Heart right ventricle (tissue), 16 donors: ENCODE measurements around the gene TM9SF3. TPM values are rescaled to one million over a fixed set of nuclear protein-coding genes. Genes with fewer than 3 reads are reported as not detected.
A peak's percentile ranks its signal among the peaks of the same experiment; 100 is the strongest.

ENCODE experiments used
- ATAC-seq, 8 donors: fragments of 200-7000 bp; cut with Tn5 transposase; one replicate each; pipeline ENCODE4 v1.9.1; 2020; ENCODE audit warnings: mild to moderate bottlenecking in 8 of 8, moderate library complexity in 8 of 8, moderate number of reproducible peaks in 1 of 8
- DNase-seq, 2 donors: peaks; one replicate each; pipeline ENCODE4 v3.0.0-alpha.2; 2020
- H3K27ac ChIP-seq, 10 donors: fragments of 200-600 bp; sonication (generic) in 2 of 10; one replicate each; pipeline versions ENCODE4 v1.5.0 to v1.8.0; 2020 to 2022; ENCODE audit warnings: mild to moderate bottlenecking in 3 of 10
- H3K27me3 ChIP-seq, 7 donors: fragments of 200-600 bp; one replicate each; pipeline ENCODE4 v1.8.0; 2021 to 2022; ENCODE audit warnings: mild to moderate bottlenecking in 2 of 7
- H3K36me3 ChIP-seq, 9 donors: fragments of 200-600 bp; sonication (generic) in 1 of 9; one replicate each; pipeline versions ENCODE4 v1.5.0 to v1.8.0; 2020 to 2022; ENCODE audit warnings: mild to moderate bottlenecking in 2 of 9
- H3K4me1 ChIP-seq, 9 donors: fragments of 200-600 bp; sonication (generic) in 1 of 9; one replicate each; pipeline versions ENCODE4 v1.5.0 to v1.8.0; 2020 to 2022; ENCODE audit warnings: mild to moderate bottlenecking in 4 of 9
- H3K4me3 ChIP-seq, 10 donors: fragments of 200-600 bp; sonication (generic) in 2 of 10; one replicate each; pipeline versions ENCODE4 v1.5.0 to v1.8.0; 2020 to 2022; ENCODE audit warnings: mild to moderate bottlenecking in 7 of 10, moderate library complexity in 2 of 10
- H3K9me3 ChIP-seq, 11 donors: fragments of 200-600 bp in 10 of 11; sonication (generic) in 2 of 11; one replicate each; pipeline versions ENCODE4 v1.5.0 to v1.8.0; 2013 to 2022; ENCODE audit warnings: mild to moderate bottlenecking in 2 of 11, control low read depth in 1 of 11, moderate library complexity in 1 of 11
- CTCF ChIP-seq, 9 donors: fragments of 200-600 bp; sonication (generic) in 2 of 9; IDR thresholded peaks; one replicate each; pipeline versions ENCODE4 v1.5.0 to v1.8.0; 2021 to 2022; ENCODE audit warnings: antibody characterized with exemption in 9 of 9, mild to moderate bottlenecking in 5 of 9, moderate library complexity in 1 of 9
- WGBS, 2 donors: extraction: QIAGEN DNeasy Blood & Tissue Kit; methylation state at CpG; one replicate each; pipeline ENCODE4 v1.1.7; 2013; ENCODE audit warnings: inconsistent platforms in 1 of 2; 5-methylcytosine and 5-hydroxymethylcytosine counted together
- intact Hi-C, 10 donors: fragments of 100-400 bp; cut with DNase I; formaldehyde crosslinking; loops; one replicate each; pipeline versions ENCODE4 v1.11.1 to v1.14.2; 2022
- polyA plus RNA-seq, 2 donors: library from polyadenylated mRNA; stranded (reverse); fragments of 200-250 nt; gene quantifications; one replicate each; pipeline ENCODE4 v1.2.3, GENCODE V29; 2013
- total RNA-seq, 10 donors: library from RNA; stranded (reverse); fragmentation: NEBNext Ultra II Directional in 3 of 10; extraction: Animal tissue kit (Norgen Biotek cat#: 25700) in 3 of 10; gene quantifications; one replicate each; pipeline versions ENCODE4 v1.2.1 to v1.2.4, GENCODE V29; 2021 to 2023
- donor health status: Arrhythmogenic right ventricular cardiomyopathy.
- donor health status: ischemic (EF 13 %, LVEDD 7.1; RV severe dilation, severe dysfunction).
- donor health status: healthy with polysubstance abuse.
- donor health status: DM: no; HTN: yes; CAD: no.
- donor health status: DM: no; HTN: no; CAD: no.
- donor health status: ischemic (EF 25% LVEDD 6.9; RV normal size, moderate dysfunction).
- donor health status: ischemic (EF 25% LVEDD 5.7; RV mildly dilated, moderate dysfunction).
- donor health status: healthy.
- donor health status: DM: yes; HTN: yes; CAD: no.
- donor health status: Ischemic cardiomyopathy.
- donor health status: ischemic (EF 35%, LVEDD 5.7; RV mildly dilated, moderate dysfunction).
- donor health status: nonischemic (EF 11% LVEDD 7.7; RV severe dilation, severe dysfunction).
- donor health status: DM: yes; HTN: yes; CAD: no.
- donor health status: PGD.
- donor health status: ischemic (EF 29% LVEDD 5.4; RV normal size, mild dysfunction).
- donor health status: nonischemic (EF 23%, LVEDD 6.1; RV moderate dilation, normal function).

The TM9SF3 gene
- total and polyA plus RNA-seq, 12 donors, result 17.5 to 83.9 (median 60.8) TPM

- DNase-seq (peak in 1 of 2 donors; percentile 65), ATAC-seq (peak in 7 of 8 donors; percentile 5 to 54 (median 28))
- peak overlapping the region in 9 of 10 donors; percentile 69 to 98 (median 93) for H3K4me3 ChIP-seq
- H3K36me3 ChIP-seq, result no peaks in the 10 kb centered on the region
- no peaks in the 10 kb centered on the region for H3K9me3 ChIP-seq
- peaks cover 0 to 58% (median 49%) of the 10 kb centered on the region in 9 donors for H3K4me1 ChIP-seq
- H3K27me3 ChIP-seq, result no peaks in the 10 kb centered on the region
- WGBS, 2 donors, result 4 to 5% methylated on average over 25 of the region's 25 CpGs
- peak overlapping the region; percentile 92 to 100 (median 98) for H3K27ac ChIP-seq
- intact Hi-C loops, result loop anchor here in 4 of 10 donors (2.0 to 10.0 kb wide), 4 partner anchors 31 to 247 kb away; partner anchors contain the start of genes LCOR (in 4 of the 4) and TLL2 (in 1 of the 4)
- no peak for TF ChIP-seq CTCF (IDR thresholded peaks at IDR 0.05)
Observed at GRCh38 chr10:96587264-96588059, 650 bp upstream of the TM9SF3 start.

GRCh38 chr10:96585736-96586418, 935 bp downstream of the TM9SF3 start:
- no peaks in the 10 kb centered on the region for H3K36me3 ChIP-seq
- no peaks in the 10 kb centered on the region for H3K27me3 ChIP-seq
- no peak for TF ChIP-seq CTCF (IDR thresholded peaks at IDR 0.05)
- H3K4me3 ChIP-seq, result peak overlapping the region; percentile 69 to 98 (median 93)
- ATAC-seq (peak in 5 of 8 donors; percentile 14 to 30 (median 28)), DNase-seq (no peak)
- peak overlapping the region; percentile 92 to 100 (median 98) for H3K27ac ChIP-seq
- H3K4me1 ChIP-seq, result peaks cover 0 to 74% (median 61%) of the 10 kb centered on the region in 9 donors
- 1 to 2% methylated on average over 20 of the region's 20 CpGs for WGBS, 2 donors
- intact Hi-C loops, result loop anchor here in 4 of 10 donors (2.0 to 10.0 kb wide), 4 partner anchors 33 to 249 kb away; partner anchors contain the start of genes LCOR (in 4 of the 4) and TLL2 (in 1 of the 4)
- H3K9me3 ChIP-seq, result no peaks in the 10 kb centered on the region

GRCh38 chr10:96584474-96584873, 2.3 kb downstream of the TM9SF3 start:
- no peaks in the 10 kb centered on the region for H3K27me3 ChIP-seq
- DNase-seq, result no peak
- no peaks in the 10 kb centered on the region for H3K36me3 ChIP-seq
- H3K9me3 ChIP-seq, result no peaks in the 10 kb centered on the region
- 83 to 94% methylated on average over 9 of the region's 9 CpGs for WGBS, 2 donors
- no peak for TF ChIP-seq CTCF (IDR thresholded peaks at IDR 0.05)
- no peak for ATAC-seq
- no peak overlapping the region for H3K27ac ChIP-seq
- intact Hi-C loops, result loop anchor here in 2 of 10 donors (10.0 kb wide), 2 partner anchors 70 to 250 kb away; partner anchors contain the start of genes LCOR (in 2 of the 2) and TLL2 (in 1 of the 2)
- H3K4me1 ChIP-seq, result peaks cover 0 to 83% (median 74%) of the 10 kb centered on the region in 9 donors
- H3K4me3 ChIP-seq, result peak overlapping the region in 2 of 10 donors; percentile 93 to 98

GRCh38 chr10:96584035-96584434, 2.8 kb downstream of the TM9SF3 start:
- Histone ChIP-seq H3K4me3 (no peak overlapping the region), H3K4me1 (peaks cover 0 to 87% (median 79%) of the 10 kb centered on the region in 9 donors), H3K27me3 (no peaks in the 10 kb centered on the region), H3K36me3 (no peaks in the 10 kb centered on the region), H3K9me3 (no peaks in the 10 kb centered on the region), H3K27ac (no peak overlapping the region)
- no peak for ATAC-seq
- WGBS, 2 donors, result 76 to 82% methylated on average over 1 of the region's 1 CpG
- no peak for DNase-seq
- no peak for TF ChIP-seq CTCF (IDR thresholded peaks at IDR 0.05)
- intact Hi-C loops, result loop anchor here in 2 of 10 donors (10.0 kb wide), 2 partner anchors 69 to 251 kb away; partner anchors contain the start of genes LCOR (in 2 of the 2) and TLL2 (in 1 of the 2)
